Breast epithelium (tissue), 4 donors: ENCODE data around the gene TMEM169. TPM values are rescaled to one million over a fixed set of nuclear protein-coding genes. Genes with fewer than 3 reads are reported as not detected.

ENCODE experiments used
- DNase-seq, 2 donors: peaks; one replicate each; pipeline ENCODE4 v3.0.0-alpha.2; 2019; ENCODE audit warnings: low spot score in 2 of 2
- H3K27ac ChIP-seq, 2 donors: fragments of 200-600 bp; sonication (generic) in 1 of 2; one replicate each; pipeline ENCODE4 v1.5.1; 2016 to 2019; ENCODE audit warnings: mild to moderate bottlenecking in 1 of 2
- H3K27me3 ChIP-seq, 2 donors: fragments of 200-600 bp; sonication (generic) in 1 of 2; one replicate each; pipeline versions ENCODE4 v1.5.1 to v1.6.0; 2017 to 2019; ENCODE audit warnings: control low read depth in 1 of 2, mild to moderate bottlenecking in 1 of 2
- H3K36me3 ChIP-seq: fragments of 200-600 bp; one replicate; pipeline ENCODE4 v1.5.1; 2019
- H3K4me1 ChIP-seq, 2 donors: fragments of 200-600 bp; sonication (generic); one replicate each; pipeline ENCODE4 v1.5.1; 2016 to 2019; ENCODE audit warnings: control low read depth in 1 of 2
- H3K4me3 ChIP-seq, 3 donors: fragments of 200-600 bp; sonication (generic); 1 replicate in 2 of 3; 2 replicates in 1 of 3; pipeline ENCODE4 v1.5.1; 2016 to 2019; ENCODE audit warnings: mild to moderate bottlenecking in 3 of 3, moderate library complexity in 2 of 3
- H3K9me3 ChIP-seq, 2 donors: fragments of 200-600 bp; sonication (generic) in 1 of 2; one replicate each; pipeline ENCODE4 v1.5.1; 2016 to 2019; ENCODE audit warnings: control low read depth in 1 of 2
- POLR2A ChIP-seq: fragments of 450-650 bp; IDR thresholded peaks from one replicate; pipeline ENCODE4 v1.6.1; 2016; ENCODE audit warnings: antibody characterized with exemption, mild to moderate bottlenecking, moderate library complexity
- POLR2AphosphoS5 ChIP-seq, 3 donors: sonication (generic); formaldehyde crosslinking; IDR thresholded peaks; one replicate each; pipeline ENCODE4 v1.6.1; 2017; ENCODE audit warnings: antibody characterized with exemption in 3 of 3
- intact Hi-C: fragments of 100-400 bp; cut with DNase I; formaldehyde crosslinking; loops from one replicate; pipeline ENCODE4 v1.15.1; 2023; ENCODE audit warnings: low total_unique reads
- total RNA-seq, 3 donors: library from RNA; depleted of rRNA; stranded (reverse); fragments of >200 nt; gene quantifications; one replicate each; pipeline ENCODE4 v1.1.0, GENCODE V29; 2016
- TF ChIP-seq, protein P1 (sequence below), 3 donors: fragments of 450-650 bp; IDR thresholded peaks; one replicate each; pipeline ENCODE4 v1.5.1; 2016 to 2017; ENCODE audit warnings: antibody characterized with exemption in 3 of 3, mild to moderate bottlenecking in 3 of 3, moderate library complexity in 3 of 3

The TMEM169 gene
- total RNA-seq, 3 donors from 2014 or later = 0.29 to 1.3 TPM; not detected in 1

DNA sequence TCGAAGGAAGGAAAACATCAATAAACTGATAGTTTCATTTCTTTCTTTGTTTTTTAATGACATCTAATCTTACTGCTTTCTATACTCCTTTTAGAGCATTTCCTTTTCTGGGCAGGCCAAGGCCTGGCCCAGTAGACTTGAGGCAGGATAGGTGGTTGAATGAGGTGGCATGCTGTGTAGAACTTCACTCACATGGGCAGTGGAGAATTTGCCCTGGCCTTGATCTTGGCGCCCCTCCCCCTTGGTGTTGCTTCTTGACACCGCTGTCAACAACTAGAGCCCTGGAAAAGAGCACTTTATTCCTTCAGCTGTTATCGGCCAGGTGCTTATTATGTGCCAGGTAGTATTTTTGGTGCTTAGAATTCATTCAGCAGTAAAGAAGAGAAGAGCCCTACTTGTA lies 64.9 kb downstream of the TMEM169 start:
- H3K27ac ChIP-seq = no peak overlapping the region
- no peak for TF ChIP-seq POLR2A
- TF ChIP-seq, protein P1, sequence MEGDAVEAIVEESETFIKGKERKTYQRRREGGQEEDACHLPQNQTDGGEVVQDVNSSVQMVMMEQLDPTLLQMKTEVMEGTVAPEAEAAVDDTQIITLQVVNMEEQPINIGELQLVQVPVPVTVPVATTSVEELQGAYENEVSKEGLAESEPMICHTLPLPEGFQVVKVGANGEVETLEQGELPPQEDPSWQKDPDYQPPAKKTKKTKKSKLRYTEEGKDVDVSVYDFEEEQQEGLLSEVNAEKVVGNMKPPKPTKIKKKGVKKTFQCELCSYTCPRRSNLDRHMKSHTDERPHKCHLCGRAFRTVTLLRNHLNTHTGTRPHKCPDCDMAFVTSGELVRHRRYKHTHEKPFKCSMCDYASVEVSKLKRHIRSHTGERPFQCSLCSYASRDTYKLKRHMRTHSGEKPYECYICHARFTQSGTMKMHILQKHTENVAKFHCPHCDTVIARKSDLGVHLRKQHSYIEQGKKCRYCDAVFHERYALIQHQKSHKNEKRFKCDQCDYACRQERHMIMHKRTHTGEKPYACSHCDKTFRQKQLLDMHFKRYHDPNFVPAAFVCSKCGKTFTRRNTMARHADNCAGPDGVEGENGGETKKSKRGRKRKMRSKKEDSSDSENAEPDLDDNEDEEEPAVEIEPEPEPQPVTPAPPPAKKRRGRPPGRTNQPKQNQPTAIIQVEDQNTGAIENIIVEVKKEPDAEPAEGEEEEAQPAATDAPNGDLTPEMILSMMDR (IDR thresholded peaks at IDR 0.05) = no peak
- TF ChIP-seq POLR2AphosphoS5 (IDR thresholded peaks at IDR 0.05) = no peak
- no peaks in the 10 kb centered on the region for H3K9me3 ChIP-seq
- no peak overlapping the region for H3K4me3 ChIP-seq
- H3K36me3 ChIP-seq = peaks cover 18% of the 10 kb centered on the region
- DNase-seq = no peak
- H3K4me1 ChIP-seq = no peaks in the 10 kb centered on the region
- no peaks in the 10 kb centered on the region for H3K27me3 ChIP-seq
- intact Hi-C loops = loop anchor here (5.0 kb wide), 1 partner anchor 1881 kb away; no protein-coding TSS in a partner anchor

DNA sequence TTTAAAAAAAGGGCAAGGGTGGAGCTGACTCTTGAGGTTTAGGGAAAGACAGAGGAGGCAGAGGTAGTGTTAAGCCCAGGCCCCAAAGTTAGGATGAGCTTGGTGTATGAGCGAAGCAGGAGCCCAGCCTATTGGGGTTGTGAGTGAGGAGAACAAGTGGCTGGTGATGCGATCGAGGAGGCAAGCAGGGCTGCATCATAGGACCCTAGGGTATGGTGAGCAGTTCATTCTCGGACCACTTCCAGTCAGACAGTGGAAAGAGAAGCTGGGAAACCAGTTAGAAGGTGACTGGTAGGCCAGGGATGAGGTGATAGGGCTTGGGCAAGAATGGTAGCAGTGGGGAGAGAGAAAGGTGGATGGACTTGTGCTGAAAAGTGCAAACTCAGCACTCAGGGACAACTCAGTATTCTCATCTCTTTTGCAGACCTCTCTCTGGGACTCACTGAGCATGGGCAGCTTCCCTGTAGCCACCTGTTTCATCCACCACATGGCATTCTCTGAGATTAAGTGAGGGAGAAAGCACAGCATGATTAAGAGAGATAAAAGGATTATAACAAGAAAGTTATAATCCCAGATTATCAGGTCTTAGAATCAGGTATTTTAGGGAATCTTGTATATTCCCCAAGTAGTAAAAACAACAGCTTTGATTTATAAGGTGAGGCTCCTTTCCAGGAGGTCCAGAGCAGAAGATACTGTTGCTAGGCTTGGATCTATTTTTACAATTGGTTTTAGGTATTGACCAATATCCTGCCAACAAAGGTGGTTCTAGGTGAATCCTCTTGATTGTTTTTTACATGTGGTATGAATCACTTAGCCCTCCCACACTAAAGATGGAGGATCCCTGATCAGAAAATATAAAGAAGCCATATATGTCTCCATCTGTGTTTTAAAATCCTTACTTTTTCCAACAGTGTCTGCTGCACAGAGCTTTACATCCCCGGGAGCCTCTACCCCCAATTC lies 65.7 kb downstream of the TMEM169 start:
- DNase-seq = no peak
- TF ChIP-seq POLR2AphosphoS5 (IDR thresholded peaks at IDR 0.05) (no peak), POLR2A (no peak)
- TF ChIP-seq, protein P1 (IDR thresholded peaks at IDR 0.05) = no peak
- intact Hi-C loops = loop anchor here (5.0 kb wide), 1 partner anchor 1880 kb away; no protein-coding TSS in a partner anchor
- H3K36me3 ChIP-seq = peaks cover 12% of the 10 kb centered on the region
- H3K9me3 ChIP-seq = no peaks in the 10 kb centered on the region
- no peak overlapping the region for H3K4me3 ChIP-seq
- no peak overlapping the region for H3K27ac ChIP-seq
- H3K4me1 ChIP-seq = no peaks in the 10 kb centered on the region
- no peaks in the 10 kb centered on the region for H3K27me3 ChIP-seq

DNA sequence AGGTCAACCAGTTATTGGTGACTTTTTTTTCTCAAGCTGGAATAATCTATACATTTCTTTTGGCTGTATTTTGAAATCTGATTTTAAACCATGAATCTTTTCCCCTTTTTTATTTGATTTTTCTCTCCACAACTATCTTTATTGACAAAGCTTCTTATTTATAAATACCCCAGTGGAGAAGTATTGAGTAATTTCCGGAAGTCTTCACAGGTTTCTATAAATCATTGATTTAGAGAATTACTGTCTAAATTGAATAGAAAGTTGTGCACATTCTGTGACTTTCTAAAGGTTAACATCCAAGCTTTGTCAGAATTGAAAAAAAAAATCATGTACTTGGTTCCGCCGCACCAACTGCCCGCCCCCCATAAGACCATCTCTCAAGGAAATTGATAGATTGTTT lies 67.3 kb downstream of the TMEM169 start:
- H3K27me3 ChIP-seq = no peaks in the 10 kb centered on the region
- intact Hi-C loops = loop anchor here (5.0 kb wide), 1 partner anchor 1878 kb away; no protein-coding TSS in a partner anchor
- H3K4me1 ChIP-seq = no peaks in the 10 kb centered on the region
- H3K27ac ChIP-seq = no peak overlapping the region
- H3K36me3 ChIP-seq = peaks cover 7% of the 10 kb centered on the region
- no peak for TF ChIP-seq POLR2AphosphoS5 (IDR thresholded peaks at IDR 0.05)
- TF ChIP-seq, protein P1 (IDR thresholded peaks at IDR 0.05) = no peak
- TF ChIP-seq POLR2A = no peak
- no peaks in the 10 kb centered on the region for H3K9me3 ChIP-seq
- no peak overlapping the region for H3K4me3 ChIP-seq
- DNase-seq = no peak

DNA sequence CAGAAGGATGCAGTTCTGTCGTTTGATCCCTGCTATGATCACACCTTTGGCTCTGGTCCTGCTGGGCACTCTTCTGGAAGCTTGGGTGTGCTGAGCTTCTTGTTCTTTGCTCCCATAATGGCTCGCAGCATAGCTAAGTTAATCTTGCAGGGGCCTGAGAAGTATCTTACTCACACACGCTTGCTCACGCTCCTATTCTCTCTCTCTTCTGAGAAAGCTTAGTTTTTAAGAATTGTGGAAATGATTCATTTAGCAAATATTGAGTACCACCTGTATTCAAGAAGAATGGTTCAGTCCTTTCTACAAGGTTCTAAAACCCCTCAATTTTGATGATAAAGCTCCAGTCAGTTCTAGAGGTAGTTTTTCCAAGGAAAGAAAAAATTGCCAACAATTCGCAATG lies 68.0 kb downstream of the TMEM169 start:
- intact Hi-C loops = loop anchor here (5.0 kb wide), 1 partner anchor 1878 kb away; no protein-coding TSS in a partner anchor
- no peaks in the 10 kb centered on the region for H3K4me1 ChIP-seq

More for the DNA sequence above, 68.0 kb downstream of the TMEM169 start:
- TF ChIP-seq, protein P1 (IDR thresholded peaks at IDR 0.05) = no peak
- no peak for TF ChIP-seq POLR2A
- no peak for DNase-seq
- no peak overlapping the region for H3K27ac ChIP-seq
- H3K27me3 ChIP-seq = no peaks in the 10 kb centered on the region
- no peak overlapping the region for H3K4me3 ChIP-seq
- H3K9me3 ChIP-seq = no peaks in the 10 kb centered on the region
- peaks cover 7% of the 10 kb centered on the region for H3K36me3 ChIP-seq
